Mesendoderm (in vitro differentiated cells): Measurements from ENCODE around the gene EARS2.
"Not testable (repeated sequence)": the region's sequence is repeated elsewhere in the genome, so short reads cannot be mapped to it uniquely, and the experiment has no call there.

Experiments
- DNase-seq: peaks from one replicate; pipeline ENCODE4 v3.0.0; 2013
- H2AK5ac ChIP-seq: 2 replicates; pipeline ENCODE4 v1.6.1; 2013; ENCODE audit warnings: low read length, inconsistent platforms
- H2BK120ac ChIP-seq: 2 replicates; pipeline ENCODE4 v1.6.1; 2013; ENCODE audit warnings: low read depth, mild to moderate bottlenecking, low read length, moderate library complexity, mixed read lengths
- H2BK15ac ChIP-seq: replicated peaks from 2 replicates; pipeline ENCODE4 v1.6.1; 2013; ENCODE audit warnings: low read depth, mild to moderate bottlenecking, moderate library complexity
- H2BK5ac ChIP-seq: 2 replicates; pipeline ENCODE4 v1.6.1; 2013; ENCODE audit warnings: low read length, inconsistent platforms
- H3K18ac ChIP-seq: 2 replicates; pipeline ENCODE4 v1.6.1; 2013; ENCODE audit warnings: mild to moderate bottlenecking, low read length, mixed read lengths
- H3K23ac ChIP-seq: one replicate; pipeline ENCODE4 v1.6.1; 2013; ENCODE audit warnings: low read length
- H3K27ac ChIP-seq: 2 replicates; pipeline ENCODE4 v1.5.1; 2013; ENCODE audit warnings: low read depth, mild to moderate bottlenecking, inconsistent platforms, low read length, moderate library complexity
- H3K27me3 ChIP-seq: 2 replicates; pipeline ENCODE4 v1.6.1; 2013; ENCODE audit warnings: low read length, control low read depth, mild to moderate bottlenecking, inconsistent platforms; ENCODE audit not compliant: insufficient read depth, poor library complexity
- H3K36me3 ChIP-seq: 2 replicates; pipeline ENCODE4 v1.6.1; 2013; ENCODE audit warnings: low read length, inconsistent platforms; ENCODE audit not compliant: control insufficient read depth, insufficient read depth
- H3K4ac ChIP-seq: one replicate; pipeline ENCODE4 v1.6.1; 2013; ENCODE audit warnings: low read depth, mild to moderate bottlenecking, low read length, moderate library complexity
- H3K4me1 ChIP-seq: 2 replicates; pipeline ENCODE4 v1.6.1; 2013; ENCODE audit warnings: low read depth, low read length, inconsistent platforms; ENCODE audit not compliant: control insufficient read depth
- H3K4me2 ChIP-seq: 2 replicates; pipeline ENCODE4 v1.6.1; 2013; ENCODE audit warnings: low read length
- H3K4me3 ChIP-seq: 2 replicates; pipeline ENCODE4 v1.5.1; 2013; ENCODE audit warnings: mild to moderate bottlenecking, low read length
- H3K56ac ChIP-seq: one replicate; pipeline ENCODE4 v1.6.1; 2013; ENCODE audit warnings: low read length
- H3K79me1 ChIP-seq: 2 replicates; pipeline ENCODE4 v1.6.1; 2013; ENCODE audit warnings: low read length, inconsistent platforms
- H3K79me2 ChIP-seq: 2 replicates; pipeline ENCODE4 v1.6.1; 2013; ENCODE audit warnings: mild to moderate bottlenecking, low read length; ENCODE audit not compliant: control insufficient read depth, insufficient read depth
- H3K9ac ChIP-seq: 2 replicates; pipeline ENCODE4 v1.6.1; 2013; ENCODE audit warnings: low read length, inconsistent platforms
- H4K5ac ChIP-seq: one replicate; pipeline ENCODE4 v1.6.1; 2013; ENCODE audit warnings: low read length
- H4K8ac ChIP-seq: one replicate; pipeline ENCODE4 v1.6.1; 2013; ENCODE audit warnings: low read depth, mild to moderate bottlenecking, control low read depth, low read length, moderate library complexity
- WGBS: extraction: QIAGEN DNeasy Blood & Tissue Kit; methylation state at CpG from one replicate; pipeline ENCODE4 v1.1.7; 2013; ENCODE audit warnings: low lambda C conversion rate, missing lambda C conversion rate; ENCODE audit not compliant: insufficient coverage; ENCODE audit errors: extremely low coverage; 5-methylcytosine and 5-hydroxymethylcytosine counted together

Gene EARS2

DNA sequence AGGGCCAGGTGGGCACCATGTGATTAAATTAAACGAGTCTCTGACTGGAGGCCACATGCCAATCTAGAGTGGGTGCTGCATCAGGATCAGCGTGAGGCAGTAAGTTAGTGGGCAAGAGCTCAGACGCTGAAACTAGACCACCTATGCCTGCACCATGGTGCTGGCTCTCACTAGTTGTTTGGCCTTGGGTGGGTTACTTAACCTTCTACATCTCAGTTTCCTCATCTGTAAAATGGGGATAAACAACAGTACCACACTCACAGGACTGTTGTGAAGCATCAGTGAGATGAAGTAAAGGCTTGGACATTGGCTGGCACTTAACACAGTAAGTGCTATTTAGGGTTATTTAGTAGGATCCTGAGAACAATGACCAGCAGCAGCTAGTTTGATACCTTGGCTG lies 33.0 kb upstream of the EARS2 start:
- Histone ChIP-seq H3K18ac (no peak overlapping the region), H3K4me1 (peaks cover 1% of the 10 kb centered on the region), H3K9ac (no peak overlapping the region), H4K5ac (no peak overlapping the region), H3K4ac (no peak overlapping the region), H4K8ac (no peak overlapping the region), H3K79me1 (peaks cover 27% of the 10 kb centered on the region), H3K56ac (no peak overlapping the region), H2AK5ac (no peak overlapping the region), H3K79me2 (peaks cover 52% of the 10 kb centered on the region), H3K27ac (no peak overlapping the region), H2BK15ac (no peak overlapping the region), H3K27me3 (no peaks in the 10 kb centered on the region), H2BK120ac (no peak overlapping the region), H2BK5ac (no peak overlapping the region), H3K36me3 (peaks cover 11% of the 10 kb centered on the region), H3K4me2 (no peak overlapping the region), H3K23ac (no peak overlapping the region), H3K4me3 (no peak overlapping the region)
- no CpG with 5 or more reads among the region's 3 CpGs for WGBS
- no peak for DNase-seq

DNA sequence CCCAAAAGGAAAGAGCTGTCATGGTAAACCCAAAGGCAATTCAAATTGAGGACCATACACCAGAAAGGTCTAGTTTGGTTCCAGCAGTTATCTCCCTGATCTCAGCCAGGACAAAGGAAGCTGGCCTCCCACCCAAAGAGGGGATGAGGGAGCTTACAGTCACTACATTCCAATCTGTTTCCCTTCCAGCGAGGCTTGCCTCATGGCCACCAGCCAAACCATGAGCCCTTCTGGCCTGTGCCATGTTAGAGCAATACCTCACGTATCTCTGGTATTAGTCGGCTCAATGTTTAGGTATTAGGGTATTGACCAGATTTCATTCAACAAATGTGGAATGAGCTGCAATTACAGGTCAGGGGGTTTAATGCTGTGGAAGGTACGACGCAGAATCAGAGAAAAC lies 30.6 kb upstream of the EARS2 start:
- no peak overlapping the region for H2BK120ac ChIP-seq
- peaks cover 31% of the 10 kb centered on the region for H3K79me2 ChIP-seq
- no peak overlapping the region for H3K4me2 ChIP-seq
- H4K8ac ChIP-seq: no peak overlapping the region
- no peak overlapping the region for H3K4me3 ChIP-seq
- no peaks in the 10 kb centered on the region for H3K4me1 ChIP-seq
- WGBS: no CpG with 5 or more reads among the region's 5 CpGs
- no peak overlapping the region for H3K27ac ChIP-seq
- H2AK5ac ChIP-seq: no peak overlapping the region
- H3K23ac ChIP-seq: no peak overlapping the region
- no peak overlapping the region for H2BK5ac ChIP-seq
- H3K27me3 ChIP-seq: no peaks in the 10 kb centered on the region
- DNase-seq: peak; percentile 26
- no peak overlapping the region for H3K56ac ChIP-seq
- no peak overlapping the region for H3K9ac ChIP-seq
- peaks cover 23% of the 10 kb centered on the region for H3K79me1 ChIP-seq
- H2BK15ac ChIP-seq: no peak overlapping the region
- H3K36me3 ChIP-seq: peaks cover 18% of the 10 kb centered on the region
- H3K18ac ChIP-seq: no peak overlapping the region
- no peak overlapping the region for H4K5ac ChIP-seq
- no peak overlapping the region for H3K4ac ChIP-seq

DNA sequence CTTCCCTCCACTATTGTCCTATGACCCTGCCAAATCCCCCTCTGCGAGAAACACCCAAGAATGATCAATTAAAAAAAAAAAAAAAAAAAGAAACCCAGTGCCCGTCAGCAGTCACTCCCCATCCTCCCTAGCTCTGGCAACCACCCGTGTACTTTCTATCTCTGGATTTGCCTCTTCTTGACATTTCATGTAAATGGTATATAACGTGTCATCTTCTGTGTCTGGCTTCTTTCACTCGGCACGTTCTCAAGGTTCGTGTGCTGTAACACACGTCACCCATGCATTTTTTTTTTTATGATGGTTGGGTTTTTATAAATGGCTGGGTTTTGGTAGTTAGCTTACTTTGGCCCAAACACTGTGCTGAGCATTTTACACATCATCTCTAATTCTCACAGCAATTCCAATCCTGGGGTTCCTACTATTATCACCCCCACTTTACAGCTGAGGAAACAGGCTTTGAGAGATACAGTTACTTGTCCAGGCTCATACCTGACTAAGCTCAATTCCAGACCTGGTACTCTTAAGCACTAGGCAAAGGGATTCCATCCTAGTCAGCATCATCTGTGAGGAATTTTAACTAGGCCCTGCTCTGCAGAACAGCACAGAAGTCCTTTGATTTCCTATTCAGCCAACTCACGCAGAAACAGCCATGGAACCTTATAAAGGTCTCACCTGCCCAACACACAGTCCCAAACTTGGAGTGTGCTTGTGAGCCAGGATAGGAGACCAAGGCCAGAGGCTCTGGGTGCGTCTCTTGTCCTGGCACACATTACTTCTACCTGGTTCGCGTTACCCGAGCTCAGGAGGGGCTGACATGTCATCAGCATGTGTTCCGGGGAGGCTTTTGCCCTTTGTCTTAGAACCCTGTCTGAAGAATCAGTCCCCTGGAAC lies 27.3 kb upstream of the EARS2 start:
- H3K36me3 ChIP-seq: peaks cover 10% of the 10 kb centered on the region

DNA sequence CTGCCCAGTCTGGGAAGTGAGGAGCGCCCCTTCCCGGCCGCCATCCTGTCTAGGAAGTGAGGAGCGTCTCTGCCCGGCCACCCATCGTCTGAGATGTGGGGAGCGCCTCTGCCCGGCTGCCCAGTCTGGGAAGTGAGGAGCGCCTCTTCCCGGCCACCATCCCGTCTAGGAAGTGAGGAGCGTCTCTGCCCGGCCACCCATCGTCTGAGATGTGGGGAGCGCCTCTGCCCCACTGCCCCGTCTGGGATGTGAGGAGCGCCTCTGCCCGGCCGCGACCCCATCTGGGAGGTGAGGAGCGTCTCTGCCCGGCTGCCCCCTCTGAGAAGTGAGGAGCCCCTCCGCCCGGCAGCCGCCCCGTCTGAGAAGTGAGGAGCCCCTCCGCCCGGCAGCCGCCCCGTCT lies 26.1 kb upstream of the EARS2 start:
- not testable (repeated sequence) for H3K9ac ChIP-seq, H2BK5ac ChIP-seq, H3K79me2 ChIP-seq, H3K4ac ChIP-seq, H3K56ac ChIP-seq, H3K27ac ChIP-seq, H2BK120ac ChIP-seq, H2AK5ac ChIP-seq, H3K4me3 ChIP-seq, H2BK15ac ChIP-seq, H4K8ac ChIP-seq, H3K18ac ChIP-seq, H3K4me2 ChIP-seq, H3K23ac ChIP-seq, H4K5ac ChIP-seq, H3K27me3 ChIP-seq, H3K4me1 ChIP-seq, H3K79me1 ChIP-seq, DNase-seq
- peaks cover 10% of the 10 kb centered on the region for H3K36me3 ChIP-seq
- no CpG with 5 or more reads among the region's 30 CpGs for WGBS

More for the DNA sequence above, 27.3 kb upstream of the EARS2 start:
- Histone ChIP-seq H3K27ac (no peak overlapping the region), H2BK120ac (no peak overlapping the region), H3K79me2 (peaks cover 5% of the 10 kb centered on the region), H3K4me3 (no peak overlapping the region), H3K18ac (no peak overlapping the region), H4K5ac (no peak overlapping the region), H2BK5ac (no peak overlapping the region), H3K9ac (no peak overlapping the region), H2AK5ac (no peak overlapping the region), H3K56ac (no peak overlapping the region), H3K4me2 (no peak overlapping the region), H3K4ac (no peak overlapping the region), H3K4me1 (no peaks in the 10 kb centered on the region), H3K79me1 (peaks cover 6% of the 10 kb centered on the region), H3K27me3 (no peaks in the 10 kb centered on the region), H2BK15ac (no peak overlapping the region), H3K23ac (no peak overlapping the region), H4K8ac (no peak overlapping the region)
- no peak for DNase-seq
- no CpG with 5 or more reads among the region's 14 CpGs for WGBS

DNA sequence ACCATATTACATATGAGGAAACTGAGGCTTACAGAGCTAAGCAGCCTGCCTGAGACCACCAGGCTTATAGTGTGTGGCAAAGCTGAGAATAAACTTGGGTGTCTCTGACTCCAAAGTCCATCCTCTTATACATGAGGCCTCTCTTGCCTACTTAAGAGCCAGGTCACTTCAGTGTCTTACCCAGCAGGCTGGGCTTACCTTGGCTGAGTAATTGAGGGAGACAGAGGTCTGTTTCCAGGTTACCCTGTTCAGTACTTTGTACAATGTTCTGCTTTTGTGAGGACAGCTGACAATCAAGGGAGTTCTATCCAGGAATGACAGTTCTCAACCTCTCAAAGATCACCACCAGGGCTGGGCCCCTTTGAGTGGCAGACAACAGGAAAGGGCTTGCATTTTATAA lies 24.6 kb upstream of the EARS2 start:
- Histone ChIP-seq H3K36me3 (peaks cover 10% of the 10 kb centered on the region), H3K79me1 (no peaks in the 10 kb centered on the region), H3K27ac (no peak overlapping the region), H3K4ac (no peak overlapping the region), H2BK15ac (no peak overlapping the region), H3K4me2 (no peak overlapping the region), H3K56ac (no peak overlapping the region), H3K23ac (no peak overlapping the region), H3K4me1 (no peaks in the 10 kb centered on the region), H3K9ac (no peak overlapping the region), H2AK5ac (no peak overlapping the region), H2BK5ac (no peak overlapping the region), H4K8ac (no peak overlapping the region), H3K4me3 (no peak overlapping the region), H3K18ac (no peak overlapping the region), H2BK120ac (no peak overlapping the region), H3K79me2 (no peaks in the 10 kb centered on the region), H3K27me3 (no peaks in the 10 kb centered on the region), H4K5ac (no peak overlapping the region)
- DNase-seq: no peak

DNA sequence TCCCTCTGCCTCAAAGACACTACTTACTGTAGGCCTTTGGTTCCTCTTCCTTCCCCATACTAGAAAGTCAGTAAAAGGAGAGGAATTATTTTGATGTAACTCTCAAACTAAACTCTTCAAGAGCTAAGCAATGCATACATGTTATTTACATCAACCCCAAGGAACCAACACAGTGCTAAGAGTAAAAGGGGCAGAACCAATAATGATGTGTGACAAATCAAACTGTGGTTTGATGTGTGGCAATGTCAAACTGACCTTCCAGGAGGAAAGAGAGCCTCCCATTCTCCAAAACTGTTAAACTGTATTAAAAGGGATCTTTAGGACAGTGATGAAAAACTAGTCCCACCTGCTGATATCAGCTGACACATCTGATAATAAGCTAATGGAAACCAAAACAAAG lies 23.2 kb upstream of the EARS2 start:
- Histone ChIP-seq H3K4me1 (no peaks in the 10 kb centered on the region), H2BK120ac (no peak overlapping the region), H4K8ac (no peak overlapping the region), H3K79me2 (no peaks in the 10 kb centered on the region), H3K23ac (no peak overlapping the region), H3K56ac (no peak overlapping the region), H3K27ac (no peak overlapping the region), H3K4ac (no peak overlapping the region), H2BK5ac (no peak overlapping the region), H4K5ac (no peak overlapping the region), H2BK15ac (no peak overlapping the region), H3K79me1 (no peaks in the 10 kb centered on the region), H3K4me2 (no peak overlapping the region), H3K18ac (no peak overlapping the region), H2AK5ac (no peak overlapping the region), H3K36me3 (peaks cover 10% of the 10 kb centered on the region), H3K4me3 (no peak overlapping the region), H3K9ac (no peak overlapping the region), H3K27me3 (no peaks in the 10 kb centered on the region)
- DNase-seq: no peak
